OCI-LY7 (cell line): ENCODE data around the gene RPL37. TPM values are rescaled to one million over a fixed set of nuclear protein-coding genes. Genes with fewer than 3 reads are reported as not detected.
"Not testable (repeated sequence)": the region's sequence is repeated elsewhere in the genome, so short reads cannot be mapped to it uniquely, and the experiment has no call there.

Source experiments
- BruUV-seq: library from RNA; stranded (reverse); fragments of 400-500 nt; replicated peaks from 2 replicates; lab custom pipeline; 2021; lab: Mats Ljungman, UMichigan
- CTCF ChIA-PET: fragments of 300-600 bp; sonication (Branson Sonifier 250); formaldehyde crosslinking; loops from one replicate; lab custom pipeline; 2022; ENCODE audit warnings: antibody characterized with exemption; ENCODE audit not compliant: unreplicated experiment; lab: Charles Lee
- POLR2A ChIA-PET: fragments of 300-600 bp; sonication (Branson Sonifier 250); formaldehyde crosslinking; loops from one replicate; lab custom pipeline; 2022; ENCODE audit warnings: antibody characterized with exemption; lab: Charles Lee
- DNase-seq: peaks from one replicate; pipeline ENCODE4 v3.0.0-alpha.2; 2015; ENCODE audit warnings: low spot score
- H2AFZ ChIP-seq: fragments of 200-600 bp; sonication (generic), shearing (Covaris generic); 2 replicates; pipeline ENCODE4 v1.6.1; 2014; ENCODE audit warnings: mild to moderate bottlenecking, antibody characterized with exemption, low read length, moderate library complexity
- H3K27ac ChIP-seq: fragments of 200-600 bp; sonication (generic); 2 replicates; pipeline ENCODE4 v1.5.1; 2014; ENCODE audit warnings: mixed run types, low read depth, mild to moderate bottlenecking, moderate library complexity, low read length, inconsistent platforms; ENCODE audit not compliant: poor library complexity, severe bottlenecking
- H3K36me3 ChIP-seq: fragments of 200-600 bp; sonication (generic); 2 replicates; pipeline ENCODE4 v1.6.1; 2014; ENCODE audit warnings: mild to moderate bottlenecking, antibody characterized with exemption, low read length, moderate library complexity, mixed read lengths; ENCODE audit not compliant: insufficient read depth
- H3K4me1 ChIP-seq: fragments of 200-600 bp; sonication (generic); 2 replicates; pipeline ENCODE4 v1.5.1; 2014; ENCODE audit warnings: mild to moderate bottlenecking, low read length; ENCODE audit not compliant: insufficient read depth, poor library complexity, severe bottlenecking
- H3K4me2 ChIP-seq: fragments of 200-600 bp; sonication (generic); 2 replicates; pipeline ENCODE4 v1.6.1; 2014; ENCODE audit warnings: mild to moderate bottlenecking, low read length
- H3K4me3 ChIP-seq: fragments of 200-600 bp; sonication (generic); 2 replicates; pipeline ENCODE4 v1.5.1; 2014; ENCODE audit warnings: mild to moderate bottlenecking, low read depth, low read length; ENCODE audit not compliant: poor library complexity, severe bottlenecking
- H3K79me2 ChIP-seq: fragments of 200-600 bp; sonication (generic); 2 replicates; pipeline ENCODE4 v1.6.1; 2016; ENCODE audit warnings: low read depth, mild to moderate bottlenecking, low read length, moderate library complexity, mixed read lengths; ENCODE audit not compliant: insufficient read depth
- H3K9me2 ChIP-seq: fragments of 200-600 bp; sonication (generic); 2 replicates; pipeline ENCODE4 v1.6.1; 2016; ENCODE audit warnings: mild to moderate bottlenecking, low read length, mixed read lengths; ENCODE audit not compliant: insufficient read depth
- H3K9me3 ChIP-seq: fragments of 200-600 bp; sonication (generic); 2 replicates; pipeline ENCODE4 v1.6.1; 2014; ENCODE audit warnings: mild to moderate bottlenecking, mixed run types, low read length, mixed read lengths
- H4K20me1 ChIP-seq: fragments of 200-600 bp; sonication (generic); 2 replicates; pipeline ENCODE4 v1.6.1; 2014; ENCODE audit warnings: mild to moderate bottlenecking, antibody characterized with exemption, low read length, moderate library complexity, mixed read lengths; ENCODE audit not compliant: insufficient read depth
- EZH2phosphoT487 ChIP-seq: fragments of 200-600 bp; sonication (generic); IDR thresholded peaks from 2 replicates; pipeline ENCODE4 v1.6.1; 2018; ENCODE audit warnings: low read depth, borderline replicate concordance, mild to moderate bottlenecking, mixed run types, antibody characterized with exemption, low read length, moderate library complexity, mixed read lengths
- intact Hi-C: fragments of 100-400 bp; cut with micrococcal nuclease; formaldehyde crosslinking; loops from one replicate; pipeline ENCODE4 v1.10.0; 2022; ENCODE audit not compliant: unreplicated experiment
- total RNA-seq, 2 experiments: library from RNA; depleted of rRNA in 1 of 2; stranded (reverse); fragments of >200 nt in 1 of 2; shearing (Covaris generic) in 1 of 2; gene quantifications; 2 replicates each; pipeline ENCODE4 v1.2.3, GENCODE V29; 2014 to 2022
- TF ChIP-seq, protein P1 (sequence below): fragments of 200-600 bp; sonication (generic); conservative IDR thresholded peaks from 2 replicates; pipeline ENCODE4 v1.5.1; 2014; ENCODE audit warnings: mild to moderate bottlenecking, antibody characterized with exemption, low read length, moderate library complexity, mixed read lengths

RPL37 gene
- total RNA-seq, 2 experiments from 2014 or later = 1,905 to 2,779 TPM

GRCh38 chr5:40827188-40827977, 7.6 kb downstream of the RPL37 start:
- Histone ChIP-seq H3K9me2 (no peaks in the 10 kb centered on the region), H4K20me1 (peaks cover 47% of the 10 kb centered on the region), H3K36me3 (peaks cover 92% of the 10 kb centered on the region), H3K79me2 (peaks cover 28% of the 10 kb centered on the region; the same call in 1 of the 2 replicates), H3K4me1 (peaks cover 8% of the 10 kb centered on the region), H3K27ac (peak overlapping the region; percentile 1), H3K4me3 (no peak overlapping the region), H3K4me2 (no peak overlapping the region), H2AFZ (no peak overlapping the region), H3K9me3 (no peaks in the 10 kb centered on the region)
- no peak for DNase-seq
- TF ChIP-seq, protein P1, sequence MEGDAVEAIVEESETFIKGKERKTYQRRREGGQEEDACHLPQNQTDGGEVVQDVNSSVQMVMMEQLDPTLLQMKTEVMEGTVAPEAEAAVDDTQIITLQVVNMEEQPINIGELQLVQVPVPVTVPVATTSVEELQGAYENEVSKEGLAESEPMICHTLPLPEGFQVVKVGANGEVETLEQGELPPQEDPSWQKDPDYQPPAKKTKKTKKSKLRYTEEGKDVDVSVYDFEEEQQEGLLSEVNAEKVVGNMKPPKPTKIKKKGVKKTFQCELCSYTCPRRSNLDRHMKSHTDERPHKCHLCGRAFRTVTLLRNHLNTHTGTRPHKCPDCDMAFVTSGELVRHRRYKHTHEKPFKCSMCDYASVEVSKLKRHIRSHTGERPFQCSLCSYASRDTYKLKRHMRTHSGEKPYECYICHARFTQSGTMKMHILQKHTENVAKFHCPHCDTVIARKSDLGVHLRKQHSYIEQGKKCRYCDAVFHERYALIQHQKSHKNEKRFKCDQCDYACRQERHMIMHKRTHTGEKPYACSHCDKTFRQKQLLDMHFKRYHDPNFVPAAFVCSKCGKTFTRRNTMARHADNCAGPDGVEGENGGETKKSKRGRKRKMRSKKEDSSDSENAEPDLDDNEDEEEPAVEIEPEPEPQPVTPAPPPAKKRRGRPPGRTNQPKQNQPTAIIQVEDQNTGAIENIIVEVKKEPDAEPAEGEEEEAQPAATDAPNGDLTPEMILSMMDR = no peak
- BruUV-seq = no TSS peak
- POLR2A ChIA-PET = interaction anchor here (0.5 kb wide), 1 partner anchor 14 kb away, joined by 6 read pairs; no protein-coding TSS in a partner anchor
- intact Hi-C loops = no loop called here
- CTCF ChIA-PET = no interaction called here

GRCh38 chr5:40826489-40827187, 8.4 kb downstream of the RPL37 start:
- Histone ChIP-seq H3K4me1 (peaks cover under 1% of the 10 kb centered on the region), H3K27ac (peak overlapping the region; percentile 1), H3K9me2 (no peaks in the 10 kb centered on the region), H2AFZ (no peak overlapping the region), H3K4me3 (no peak overlapping the region), H4K20me1 (peaks cover 40% of the 10 kb centered on the region), H3K4me2 (no peak overlapping the region), H3K79me2 (peaks cover 21% of the 10 kb centered on the region; the same call in 1 of the 2 replicates), H3K36me3 (peaks cover 88% of the 10 kb centered on the region), H3K9me3 (no peaks in the 10 kb centered on the region)
- BruUV-seq = no TSS peak
- TF ChIP-seq, protein P1 = no peak
- TF ChIP-seq EZH2phosphoT487 = no peak
- POLR2A ChIA-PET = interaction anchor here (0.5 to 1.2 kb wide), 2 partner anchors 14 to 15 kb away, joined by 4 to 6 read pairs; partner anchors contain the start of gene CARD6
- intact Hi-C loops = no loop called here
- CTCF ChIA-PET = no interaction called here
- DNase-seq = no peak

DNA sequence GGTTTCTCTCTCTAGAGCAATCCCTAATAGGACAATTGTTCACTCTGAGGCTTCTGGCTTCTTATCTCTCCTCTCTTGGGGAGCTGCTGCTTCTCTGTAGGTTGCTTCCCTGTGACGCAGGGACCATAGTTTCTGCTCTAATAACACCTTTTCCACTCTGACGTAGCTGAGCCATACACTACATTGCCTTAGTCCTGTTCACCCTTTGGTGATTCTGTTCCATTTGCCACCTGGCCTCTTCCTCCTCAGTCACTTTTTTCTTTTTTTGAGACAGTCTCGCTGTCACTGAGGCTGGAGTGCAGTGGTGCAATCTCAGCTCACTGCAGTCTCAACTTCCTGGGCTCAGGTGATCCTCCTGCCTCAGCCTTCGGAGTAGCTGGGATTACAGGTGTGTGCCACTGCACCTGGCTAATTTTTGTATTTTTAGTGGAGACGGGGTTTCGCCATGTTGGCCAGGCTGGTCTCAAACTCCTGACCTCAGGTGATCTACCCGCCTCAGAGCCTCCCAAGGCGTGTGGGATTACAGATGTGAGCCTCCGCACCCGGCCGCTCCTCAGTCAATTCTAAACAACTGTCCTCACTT, 9.5 kb downstream of the RPL37 start:
- H3K9me2 ChIP-seq, intact Hi-C loops, H3K4me3 ChIP-seq, H3K4me2 ChIP-seq, H3K4me1 ChIP-seq, H2AFZ ChIP-seq, H3K9me3 ChIP-seq, CTCF ChIA-PET, DNase-seq, H3K27ac ChIP-seq, BruUV-seq: not testable (repeated sequence)
- Histone ChIP-seq H4K20me1 (peaks cover 29% of the 10 kb centered on the region), H3K79me2 (peaks cover 10% of the 10 kb centered on the region; the same call in 1 of the 2 replicates), H3K36me3 (peaks cover 77% of the 10 kb centered on the region)
- POLR2A ChIA-PET = interaction anchor here (1.2 kb wide), 1 partner anchor 16 kb away, joined by 4 read pairs; the partner anchor contains the start of gene CARD6
